Measurements from ENCODE around the gene EPM2A.
"Not testable (repeated sequence)": the region's sequence is repeated elsewhere in the genome, so short reads cannot be mapped to it uniquely, and the experiment has no call there.

The EPM2A gene

GRCh38 chr6:145721144-145721543 lies 14.2 kb downstream of the EPM2A start:
- peaks cover 2% of the 10 kb centered on the region for H3K36me3 Mint-ChIP-seq (ENCODE audit: low read depth)

GRCh38 chr6:145715426-145715825 lies 19.9 kb downstream of the EPM2A start:
- H3K4me3 Mint-ChIP-seq: no peak overlapping the region
- peaks cover 30% of the 10 kb centered on the region for H3K9me3 Mint-ChIP-seq
- H3K27me3 Mint-ChIP-seq (ENCODE audit: low read depth): no peaks in the 10 kb centered on the region

More at GRCh38 chr6:145721144-145721543, 14.2 kb downstream of the EPM2A start:
- H3K27ac Mint-ChIP-seq: no peak overlapping the region
- H3K27me3 Mint-ChIP-seq (ENCODE audit: low read depth): no peaks in the 10 kb centered on the region
- peaks cover 11% of the 10 kb centered on the region for H3K9me3 Mint-ChIP-seq
- no peak overlapping the region for H3K4me3 Mint-ChIP-seq
- H3K4me1 Mint-ChIP-seq (ENCODE audit: low read depth): no peaks in the 10 kb centered on the region

GRCh38 chr6:145714731-145715130 lies 20.6 kb downstream of the EPM2A start:
- no peak overlapping the region for H3K4me3 Mint-ChIP-seq
- H3K27me3 Mint-ChIP-seq (ENCODE audit: low read depth): no peaks in the 10 kb centered on the region
- no peak overlapping the region for H3K27ac Mint-ChIP-seq
- H3K9me3 Mint-ChIP-seq: peaks cover 30% of the 10 kb centered on the region
- no peaks in the 10 kb centered on the region for H3K4me1 Mint-ChIP-seq (ENCODE audit: low read depth)
- H3K36me3 Mint-ChIP-seq (ENCODE audit: low read depth): no peaks in the 10 kb centered on the region

More at GRCh38 chr6:145715426-145715825, 19.9 kb downstream of the EPM2A start:
- H3K27ac Mint-ChIP-seq: no peak overlapping the region
- no peaks in the 10 kb centered on the region for H3K36me3 Mint-ChIP-seq (ENCODE audit: low read depth)
- no peaks in the 10 kb centered on the region for H3K4me1 Mint-ChIP-seq (ENCODE audit: low read depth)

- Mint-ChIP-seq H3K4me1 (ENCODE audit: low read depth) (no peaks in the 10 kb centered on the region), H3K27me3 (ENCODE audit: low read depth) (no peaks in the 10 kb centered on the region), H3K27ac (no peak overlapping the region), H3K4me3 (no peak overlapping the region), H3K36me3 (ENCODE audit: low read depth) (no peaks in the 10 kb centered on the region), H3K9me3 (peaks cover 30% of the 10 kb centered on the region)
Observed at GRCh38 chr6:145713773-145714172, 21.5 kb downstream of the EPM2A start.

GRCh38 chr6:145711372-145711771 lies 23.9 kb downstream of the EPM2A start:
- Mint-ChIP-seq H3K9me3 (peaks cover 27% of the 10 kb centered on the region), H3K4me1 (ENCODE audit: low read depth) (no peaks in the 10 kb centered on the region), H3K36me3 (ENCODE audit: low read depth) (no peaks in the 10 kb centered on the region), H3K27ac (no peak overlapping the region), H3K27me3 (ENCODE audit: low read depth) (no peaks in the 10 kb centered on the region), H3K4me3 (no peak overlapping the region)

- H3K9me3 Mint-ChIP-seq: peaks cover 3% of the 10 kb centered on the region
- H3K4me3 Mint-ChIP-seq: no peak overlapping the region
- H3K4me1 Mint-ChIP-seq (ENCODE audit: low read depth): peaks cover 5% of the 10 kb centered on the region
- H3K27ac Mint-ChIP-seq: no peak overlapping the region
- H3K27me3 Mint-ChIP-seq (ENCODE audit: low read depth): no peaks in the 10 kb centered on the region
- no peaks in the 10 kb centered on the region for H3K36me3 Mint-ChIP-seq (ENCODE audit: low read depth)
Observed at GRCh38 chr6:145707397-145707796, 27.9 kb downstream of the EPM2A start.

- no peaks in the 10 kb centered on the region for H3K27me3 Mint-ChIP-seq (ENCODE audit: low read depth)
- H3K27ac Mint-ChIP-seq: no peak overlapping the region
- no peak overlapping the region for H3K4me3 Mint-ChIP-seq
- peaks cover 5% of the 10 kb centered on the region for H3K4me1 Mint-ChIP-seq (ENCODE audit: low read depth)
- H3K36me3 Mint-ChIP-seq (ENCODE audit: low read depth): no peaks in the 10 kb centered on the region
- H3K9me3 Mint-ChIP-seq: peaks cover 3% of the 10 kb centered on the region
Observed at GRCh38 chr6:145705561-145705960, 29.8 kb downstream of the EPM2A start.

GRCh38 chr6:145704143-145704781 lies 31.1 kb downstream of the EPM2A start:
- Mint-ChIP-seq H3K9me3 (peaks cover 3% of the 10 kb centered on the region), H3K27me3 (ENCODE audit: low read depth) (no peaks in the 10 kb centered on the region), H3K4me3 (no peak overlapping the region), H3K4me1 (ENCODE audit: low read depth) (peaks cover 5% of the 10 kb centered on the region), H3K27ac (no peak overlapping the region), H3K36me3 (ENCODE audit: low read depth) (no peaks in the 10 kb centered on the region)

GRCh38 chr6:145699462-145699861 lies 35.9 kb downstream of the EPM2A start:
- no peak overlapping the region for H3K27ac Mint-ChIP-seq
- no peaks in the 10 kb centered on the region for H3K36me3 Mint-ChIP-seq (ENCODE audit: low read depth)
- H3K4me1 Mint-ChIP-seq (ENCODE audit: low read depth): no peaks in the 10 kb centered on the region
- peaks cover 5% of the 10 kb centered on the region for H3K9me3 Mint-ChIP-seq
- H3K4me3 Mint-ChIP-seq: no peak overlapping the region
- no peaks in the 10 kb centered on the region for H3K27me3 Mint-ChIP-seq (ENCODE audit: low read depth)

GRCh38 chr6:145697401-145697800 lies 37.9 kb downstream of the EPM2A start:
- H3K4me1 Mint-ChIP-seq (ENCODE audit: low read depth); H3K4me3 Mint-ChIP-seq; H3K9me3 Mint-ChIP-seq; H3K36me3 Mint-ChIP-seq (ENCODE audit: low read depth); H3K27me3 Mint-ChIP-seq (ENCODE audit: low read depth); H3K27ac Mint-ChIP-seq: not testable (repeated sequence)

GRCh38 chr6:145694083-145694737 lies 41.1 kb downstream of the EPM2A start:
- Mint-ChIP-seq H3K27ac (no peak overlapping the region), H3K4me1 (ENCODE audit: low read depth) (no peaks in the 10 kb centered on the region), H3K36me3 (ENCODE audit: low read depth) (no peaks in the 10 kb centered on the region), H3K4me3 (no peak overlapping the region), H3K9me3 (peaks cover 8% of the 10 kb centered on the region), H3K27me3 (ENCODE audit: low read depth) (no peaks in the 10 kb centered on the region)

GRCh38 chr6:145690969-145691368 lies 44.4 kb downstream of the EPM2A start:
- Mint-ChIP-seq H3K27ac (no peak overlapping the region), H3K27me3 (ENCODE audit: low read depth) (no peaks in the 10 kb centered on the region), H3K9me3 (peaks cover 3% of the 10 kb centered on the region), H3K4me3 (no peak overlapping the region), H3K4me1 (ENCODE audit: low read depth) (no peaks in the 10 kb centered on the region), H3K36me3 (ENCODE audit: low read depth) (no peaks in the 10 kb centered on the region)

GRCh38 chr6:145689529-145689928 lies 45.8 kb downstream of the EPM2A start:
- Mint-ChIP-seq H3K4me3 (no peak overlapping the region), H3K4me1 (ENCODE audit: low read depth) (no peaks in the 10 kb centered on the region), H3K27ac (no peak overlapping the region), H3K27me3 (ENCODE audit: low read depth) (no peaks in the 10 kb centered on the region), H3K9me3 (peaks cover 3% of the 10 kb centered on the region), H3K36me3 (ENCODE audit: low read depth) (no peaks in the 10 kb centered on the region)

- no peaks in the 10 kb centered on the region for H3K27me3 Mint-ChIP-seq (ENCODE audit: low read depth)
- no peak overlapping the region for H3K27ac Mint-ChIP-seq
- H3K4me3 Mint-ChIP-seq: no peak overlapping the region
- no peaks in the 10 kb centered on the region for H3K36me3 Mint-ChIP-seq (ENCODE audit: low read depth)
- no peaks in the 10 kb centered on the region for H3K4me1 Mint-ChIP-seq (ENCODE audit: low read depth)
- H3K9me3 Mint-ChIP-seq: peaks cover 3% of the 10 kb centered on the region
Observed at GRCh38 chr6:145688493-145688905, 46.8 kb downstream of the EPM2A start.

GRCh38 chr6:145685932-145686331 lies 49.4 kb downstream of the EPM2A start:
- no peaks in the 10 kb centered on the region for H3K27me3 Mint-ChIP-seq (ENCODE audit: low read depth)

More at GRCh38 chr6:145685932-145686331, 49.4 kb downstream of the EPM2A start:
- H3K36me3 Mint-ChIP-seq (ENCODE audit: low read depth): peaks cover 2% of the 10 kb centered on the region
- no peak overlapping the region for H3K4me3 Mint-ChIP-seq
- peaks cover 5% of the 10 kb centered on the region for H3K9me3 Mint-ChIP-seq
- no peaks in the 10 kb centered on the region for H3K4me1 Mint-ChIP-seq (ENCODE audit: low read depth)
- no peak overlapping the region for H3K27ac Mint-ChIP-seq
